Measurements from ENCODE around the gene ZC3H12D.
"Not testable (repeated sequence)": the region's sequence is repeated elsewhere in the genome, so short reads cannot be mapped to it uniquely, and the experiment has no call there.

GRCh38 chr6:149462712-149463111 lies 22.1 kb downstream of the ZC3H12D start:
- TF ChIP-seq POLR2AphosphoS5 (IDR thresholded peaks at IDR 0.05; ENCODE audit: borderline replicate concordance, low read depth, low read length); EZH2 (IDR thresholded peaks at IDR 0.05): not testable (repeated sequence)
